Measurements from ENCODE around the gene PARD3B.

PARD3B gene

GRCh38 chr2:205383601-205384000 is 838.3 kb downstream of the PARD3B start:
- no peaks in the 10 kb centered on the region for H3K9me3 Mint-ChIP-seq
- no peaks in the 10 kb centered on the region for H3K27me3 Mint-ChIP-seq
- intact Hi-C loops (cut with micrococcal nuclease), result no loop called here
- H3K4me3 Mint-ChIP-seq, result no peak overlapping the region
- no peaks in the 10 kb centered on the region for H3K36me3 Mint-ChIP-seq (ENCODE audit: low read depth)
- H3K27ac Mint-ChIP-seq, result no peak overlapping the region
- no peaks in the 10 kb centered on the region for H3K4me1 Mint-ChIP-seq (ENCODE audit: low read depth)

- Mint-ChIP-seq H3K4me1 (ENCODE audit: low read depth) (no peaks in the 10 kb centered on the region), H3K36me3 (ENCODE audit: low read depth) (no peaks in the 10 kb centered on the region), H3K27ac (no peak overlapping the region), H3K9me3 (no peaks in the 10 kb centered on the region), H3K27me3 (no peaks in the 10 kb centered on the region), H3K4me3 (no peak overlapping the region)
- intact Hi-C loops (cut with micrococcal nuclease), result no loop called here
Observed at GRCh38 chr2:205386109-205386508, 840.8 kb downstream of the PARD3B start.

GRCh38 chr2:205387350-205388055 is 842.2 kb downstream of the PARD3B start:
- Mint-ChIP-seq H3K9me3 (no peaks in the 10 kb centered on the region), H3K27me3 (no peaks in the 10 kb centered on the region), H3K27ac (no peak overlapping the region), H3K4me1 (ENCODE audit: low read depth) (no peaks in the 10 kb centered on the region), H3K4me3 (no peak overlapping the region), H3K36me3 (ENCODE audit: low read depth) (no peaks in the 10 kb centered on the region)
- intact Hi-C loops (cut with micrococcal nuclease), result no loop called here

- Mint-ChIP-seq H3K27ac (no peak overlapping the region), H3K36me3 (ENCODE audit: low read depth) (no peaks in the 10 kb centered on the region), H3K27me3 (no peaks in the 10 kb centered on the region), H3K4me3 (no peak overlapping the region), H3K4me1 (ENCODE audit: low read depth) (no peaks in the 10 kb centered on the region), H3K9me3 (no peaks in the 10 kb centered on the region)
- intact Hi-C loops (cut with micrococcal nuclease), result no loop called here
Observed at GRCh38 chr2:205390866-205391265, 845.6 kb downstream of the PARD3B start.

GRCh38 chr2:205401511-205401910 is 856.2 kb downstream of the PARD3B start:
- H3K4me1 Mint-ChIP-seq (ENCODE audit: low read depth), result no peaks in the 10 kb centered on the region
- intact Hi-C loops (cut with micrococcal nuclease), result no loop called here
- H3K9me3 Mint-ChIP-seq, result no peaks in the 10 kb centered on the region
- no peaks in the 10 kb centered on the region for H3K36me3 Mint-ChIP-seq (ENCODE audit: low read depth)
- H3K4me3 Mint-ChIP-seq, result no peak overlapping the region
- no peaks in the 10 kb centered on the region for H3K27me3 Mint-ChIP-seq
- H3K27ac Mint-ChIP-seq, result no peak overlapping the region

- H3K4me1 Mint-ChIP-seq (ENCODE audit: low read depth), result no peaks in the 10 kb centered on the region
- intact Hi-C loops (cut with micrococcal nuclease), result no loop called here
- H3K27me3 Mint-ChIP-seq, result no peaks in the 10 kb centered on the region
- H3K36me3 Mint-ChIP-seq (ENCODE audit: low read depth), result no peaks in the 10 kb centered on the region
- H3K27ac Mint-ChIP-seq, result no peak overlapping the region
- no peak overlapping the region for H3K4me3 Mint-ChIP-seq
- no peaks in the 10 kb centered on the region for H3K9me3 Mint-ChIP-seq
Observed at GRCh38 chr2:205402011-205402410, 856.7 kb downstream of the PARD3B start.

- intact Hi-C loops (cut with micrococcal nuclease), result no loop called here
- H3K36me3 Mint-ChIP-seq (ENCODE audit: low read depth), result no peaks in the 10 kb centered on the region
- H3K4me3 Mint-ChIP-seq, result no peak overlapping the region
- no peaks in the 10 kb centered on the region for H3K9me3 Mint-ChIP-seq
- no peaks in the 10 kb centered on the region for H3K4me1 Mint-ChIP-seq (ENCODE audit: low read depth)
- H3K27ac Mint-ChIP-seq, result no peak overlapping the region
- no peaks in the 10 kb centered on the region for H3K27me3 Mint-ChIP-seq
Observed at GRCh38 chr2:205403244-205403825, 858.1 kb downstream of the PARD3B start.

GRCh38 chr2:205405194-205405593 is 859.9 kb downstream of the PARD3B start:
- intact Hi-C loops (cut with micrococcal nuclease), result no loop called here
- no peak overlapping the region for H3K27ac Mint-ChIP-seq

GRCh38 chr2:205405752-205406151 is 860.5 kb downstream of the PARD3B start:
- Mint-ChIP-seq H3K27ac (no peak overlapping the region), H3K9me3 (no peaks in the 10 kb centered on the region), H3K4me3 (no peak overlapping the region), H3K36me3 (ENCODE audit: low read depth) (no peaks in the 10 kb centered on the region), H3K4me1 (ENCODE audit: low read depth) (no peaks in the 10 kb centered on the region), H3K27me3 (no peaks in the 10 kb centered on the region)
- intact Hi-C loops (cut with micrococcal nuclease), result no loop called here

More at GRCh38 chr2:205405194-205405593, 859.9 kb downstream of the PARD3B start:
- no peaks in the 10 kb centered on the region for H3K36me3 Mint-ChIP-seq (ENCODE audit: low read depth)
- H3K27me3 Mint-ChIP-seq, result no peaks in the 10 kb centered on the region
- H3K4me1 Mint-ChIP-seq (ENCODE audit: low read depth), result no peaks in the 10 kb centered on the region
- no peak overlapping the region for H3K4me3 Mint-ChIP-seq
- no peaks in the 10 kb centered on the region for H3K9me3 Mint-ChIP-seq

- no peak overlapping the region for H3K27ac Mint-ChIP-seq
- no peaks in the 10 kb centered on the region for H3K36me3 Mint-ChIP-seq (ENCODE audit: low read depth)
- intact Hi-C loops (cut with micrococcal nuclease), result no loop called here
- no peaks in the 10 kb centered on the region for H3K4me1 Mint-ChIP-seq (ENCODE audit: low read depth)
- H3K27me3 Mint-ChIP-seq, result no peaks in the 10 kb centered on the region
- H3K9me3 Mint-ChIP-seq, result no peaks in the 10 kb centered on the region
- H3K4me3 Mint-ChIP-seq, result no peak overlapping the region
Observed at GRCh38 chr2:205407984-205408383, 862.7 kb downstream of the PARD3B start.

GRCh38 chr2:205408696-205409095 is 863.4 kb downstream of the PARD3B start:
- Mint-ChIP-seq H3K4me3 (no peak overlapping the region), H3K36me3 (ENCODE audit: low read depth) (no peaks in the 10 kb centered on the region), H3K27ac (no peak overlapping the region), H3K4me1 (ENCODE audit: low read depth) (no peaks in the 10 kb centered on the region), H3K9me3 (no peaks in the 10 kb centered on the region), H3K27me3 (no peaks in the 10 kb centered on the region)
- intact Hi-C loops (cut with micrococcal nuclease), result no loop called here

GRCh38 chr2:205409411-205409810 is 864.1 kb downstream of the PARD3B start:
- Mint-ChIP-seq H3K27me3 (no peaks in the 10 kb centered on the region), H3K27ac (no peak overlapping the region), H3K36me3 (ENCODE audit: low read depth) (no peaks in the 10 kb centered on the region), H3K4me3 (no peak overlapping the region), H3K9me3 (no peaks in the 10 kb centered on the region), H3K4me1 (ENCODE audit: low read depth) (no peaks in the 10 kb centered on the region)
- intact Hi-C loops (cut with micrococcal nuclease), result no loop called here

GRCh38 chr2:205411558-205411957 is 866.3 kb downstream of the PARD3B start:
- H3K27me3 Mint-ChIP-seq, result no peaks in the 10 kb centered on the region

GRCh38 chr2:205424326-205424725 is 879.1 kb downstream of the PARD3B start:
- Mint-ChIP-seq H3K9me3 (peaks cover 10% of the 10 kb centered on the region), H3K27me3 (no peaks in the 10 kb centered on the region), H3K27ac (no peak overlapping the region), H3K36me3 (ENCODE audit: low read depth) (no peaks in the 10 kb centered on the region), H3K4me3 (no peak overlapping the region), H3K4me1 (ENCODE audit: low read depth) (no peaks in the 10 kb centered on the region)
- intact Hi-C loops (cut with micrococcal nuclease), result no loop called here

More at GRCh38 chr2:205411558-205411957, 866.3 kb downstream of the PARD3B start:
- Mint-ChIP-seq H3K36me3 (ENCODE audit: low read depth) (no peaks in the 10 kb centered on the region), H3K4me3 (no peak overlapping the region), H3K27ac (no peak overlapping the region), H3K4me1 (ENCODE audit: low read depth) (no peaks in the 10 kb centered on the region), H3K9me3 (no peaks in the 10 kb centered on the region)
- intact Hi-C loops (cut with micrococcal nuclease), result no loop called here

GRCh38 chr2:205425102-205425501 is 879.8 kb downstream of the PARD3B start:
- no peaks in the 10 kb centered on the region for H3K27me3 Mint-ChIP-seq
- H3K9me3 Mint-ChIP-seq, result peaks cover 10% of the 10 kb centered on the region
- H3K36me3 Mint-ChIP-seq (ENCODE audit: low read depth), result no peaks in the 10 kb centered on the region
- H3K4me1 Mint-ChIP-seq (ENCODE audit: low read depth), result no peaks in the 10 kb centered on the region
- intact Hi-C loops (cut with micrococcal nuclease), result no loop called here
- no peak overlapping the region for H3K4me3 Mint-ChIP-seq
- no peak overlapping the region for H3K27ac Mint-ChIP-seq
